Measurements from ENCODE around the gene SGCD.
A peak's percentile ranks its signal among the peaks of the same experiment; 100 is the strongest.

The SGCD gene

GRCh38 chr5:156405988-156406387 is 79.0 kb downstream of the SGCD start:
- DNase-seq: no peak

DNA sequence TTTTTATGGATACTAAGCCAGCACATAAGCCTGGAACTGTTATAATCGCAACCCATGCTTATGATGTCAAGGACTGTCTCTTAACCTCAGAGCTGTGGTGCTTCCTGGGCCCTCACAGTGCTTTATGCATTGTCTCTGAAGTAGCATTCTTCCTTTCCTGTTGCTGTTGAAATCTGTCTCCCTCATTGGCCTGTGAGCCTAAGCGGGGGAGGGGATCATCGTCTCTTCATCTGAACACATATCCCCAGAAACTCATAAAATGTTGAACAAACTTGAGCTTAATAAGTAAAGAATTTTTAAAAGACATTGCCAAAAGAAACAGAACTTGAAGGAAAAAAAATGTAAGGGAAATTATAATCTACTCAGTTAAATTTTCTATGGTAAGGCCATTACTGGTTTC is 80.3 kb downstream of the SGCD start:
- no peak for DNase-seq

DNA sequence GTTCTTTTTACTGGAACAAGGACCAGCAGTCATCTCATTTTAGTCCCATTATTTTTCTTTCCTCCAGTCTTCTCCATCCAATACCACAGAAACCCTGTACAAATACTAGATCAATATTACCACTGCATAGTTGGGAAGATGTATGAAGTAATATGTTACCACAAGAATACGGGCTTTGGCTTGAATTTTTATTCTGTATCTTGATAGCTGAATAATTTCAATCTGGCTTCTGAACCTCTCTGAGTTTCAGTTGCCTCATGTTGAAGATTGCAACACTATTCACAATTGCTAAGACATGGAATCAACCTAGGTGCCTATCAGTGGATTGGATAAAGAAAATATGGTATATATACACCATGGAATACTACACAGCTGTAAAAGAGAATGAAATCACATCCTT is 82.9 kb downstream of the SGCD start:
- no peak for DNase-seq

DNA sequence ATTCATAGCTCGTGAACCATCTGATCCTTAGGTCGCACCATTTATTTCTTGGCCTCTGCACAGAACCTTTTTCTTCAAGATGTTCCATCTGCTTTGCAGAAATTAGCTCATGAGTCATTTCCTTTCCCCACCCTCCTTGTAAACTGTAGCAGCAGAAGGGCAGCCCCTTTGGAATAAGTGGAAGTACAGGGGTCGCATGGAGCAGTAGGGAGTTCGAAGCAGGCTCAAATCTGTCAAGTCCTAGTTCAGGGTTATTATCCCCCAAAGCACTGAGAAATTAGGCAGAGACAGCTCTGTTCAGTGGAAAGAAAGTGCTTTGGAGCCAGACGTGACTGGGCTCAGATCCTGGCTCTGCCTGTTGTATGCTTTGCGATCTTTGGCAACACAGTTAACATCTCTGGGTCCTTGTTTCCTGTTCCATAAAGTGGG is 84.2 kb downstream of the SGCD start:
- peak; percentile 69 for DNase-seq

DNA sequence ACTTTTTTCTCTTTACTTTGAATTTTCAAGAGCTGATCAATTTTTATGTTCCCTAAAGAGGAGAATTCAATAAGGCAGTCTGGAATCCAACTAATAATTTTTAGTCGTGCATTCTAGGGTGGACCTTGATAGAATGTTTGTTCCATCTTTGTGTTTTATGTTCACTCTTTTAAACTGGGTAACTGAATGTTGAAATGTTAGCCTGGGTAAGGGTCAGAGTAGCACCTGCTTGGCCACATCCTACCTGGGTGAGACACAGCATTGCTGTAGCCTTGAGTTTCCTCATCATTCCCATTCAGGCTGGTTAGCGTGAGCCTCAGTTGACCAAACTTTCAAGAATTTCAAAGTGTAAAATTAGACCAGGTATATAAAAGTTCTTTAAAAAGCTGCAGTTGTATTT is 85.0 kb downstream of the SGCD start:
- DNase-seq: no peak

DNA sequence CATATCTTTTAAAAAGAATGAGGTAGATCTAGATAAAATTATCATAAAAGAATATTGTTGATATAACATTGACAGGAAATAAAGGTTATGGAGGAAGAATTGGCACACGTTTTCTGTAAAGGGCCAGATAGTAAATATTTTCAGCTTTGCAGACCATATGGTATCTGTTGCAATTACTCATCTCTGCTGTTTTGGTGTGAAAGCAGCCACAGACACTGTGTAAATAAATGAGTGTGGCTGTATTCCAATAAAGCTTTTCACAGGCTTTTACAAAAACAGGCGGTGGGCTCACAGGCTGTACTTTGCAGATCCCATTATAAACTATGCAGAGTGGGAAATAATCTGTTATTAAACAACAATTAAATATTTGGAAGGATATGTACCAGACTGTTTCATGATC is 87.4 kb downstream of the SGCD start:
- no peak for DNase-seq

GRCh38 chr5:156419661-156420060 is 92.7 kb downstream of the SGCD start:
- DNase-seq: no peak

- no peak for DNase-seq
Measured at GRCh38 chr5:156420665-156421064, 93.7 kb downstream of the SGCD start.

DNA sequence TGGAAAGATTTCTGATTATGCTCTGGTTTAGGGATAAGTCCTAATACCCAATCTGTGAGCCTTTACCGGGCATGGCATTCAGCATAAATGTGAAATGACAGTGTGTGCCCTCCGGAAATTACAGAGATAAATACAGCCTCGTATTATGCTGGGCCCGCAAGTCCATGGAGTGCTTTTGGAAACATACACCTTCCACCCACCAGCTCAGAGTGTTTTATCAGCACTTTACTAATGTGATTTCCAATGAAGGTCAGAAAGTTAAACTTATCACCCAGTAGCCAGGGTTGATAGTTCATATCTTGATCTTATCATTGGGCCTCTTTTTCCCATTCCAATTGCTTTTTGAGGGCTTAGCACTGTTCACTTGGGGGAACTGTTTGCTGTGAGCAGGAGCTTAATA is 94.8 kb downstream of the SGCD start:
- no peak for DNase-seq

GRCh38 chr5:156423597-156423996 is 96.6 kb downstream of the SGCD start:
- DNase-seq: no peak

GRCh38 chr5:156427315-156427714 is 100.4 kb downstream of the SGCD start:
- no peak for DNase-seq

DNA sequence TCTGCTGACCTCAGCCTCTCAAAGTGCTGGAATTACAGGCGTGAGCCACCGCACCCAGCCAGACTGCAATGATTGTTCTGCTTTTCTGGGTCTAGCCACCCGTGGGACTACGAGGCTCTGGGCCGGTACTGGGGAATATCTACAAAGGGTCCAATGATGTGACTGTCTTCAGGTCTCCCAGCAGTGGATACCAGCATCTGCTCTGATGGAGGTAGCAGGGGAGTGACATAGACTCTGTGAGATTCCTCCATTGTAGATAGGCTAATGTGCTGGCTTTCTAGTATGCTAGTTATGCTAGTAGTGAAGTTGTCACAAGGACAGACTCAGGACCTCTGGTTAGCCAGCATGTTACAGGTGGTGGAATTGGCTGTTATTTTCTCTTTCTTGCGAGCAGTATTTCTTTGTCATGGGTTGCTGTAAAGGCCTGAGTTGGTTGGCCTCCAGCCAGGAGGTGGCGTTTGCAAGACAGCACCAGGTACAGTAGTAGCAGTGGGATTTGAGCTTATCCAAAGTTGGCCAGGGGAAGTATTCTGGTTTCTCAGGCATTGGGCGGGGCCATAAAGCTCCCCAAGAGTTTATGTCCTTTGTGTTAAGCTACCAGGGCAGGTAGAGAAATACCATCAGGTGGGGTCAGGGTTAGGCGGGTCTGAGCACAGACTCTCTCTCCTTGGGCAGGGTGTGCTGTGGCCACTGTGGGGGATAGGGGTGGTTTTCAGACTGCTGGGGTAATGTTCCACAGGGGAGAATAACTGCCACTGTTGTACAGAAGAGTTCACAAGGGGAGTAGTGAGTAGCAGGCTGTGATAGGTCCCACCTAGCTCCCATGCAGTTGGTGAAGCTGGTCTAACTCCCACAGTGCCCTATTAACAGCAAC is 105.2 kb downstream of the SGCD start:
- no peak for DNase-seq

DNA sequence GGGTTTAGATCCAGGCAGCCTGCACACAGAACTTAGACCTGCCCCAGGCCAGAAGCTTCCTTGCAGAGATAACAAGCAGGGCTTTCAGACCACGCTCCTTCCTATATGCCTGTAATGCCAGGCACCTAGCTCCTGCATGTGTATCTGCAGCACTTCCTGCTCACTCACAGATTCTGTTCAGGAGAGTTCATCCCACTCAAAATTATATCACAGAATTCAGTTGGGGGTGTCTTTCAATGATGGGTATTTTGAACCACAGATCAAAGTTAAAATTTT is 105.8 kb downstream of the SGCD start:
- no peak for DNase-seq

DNA sequence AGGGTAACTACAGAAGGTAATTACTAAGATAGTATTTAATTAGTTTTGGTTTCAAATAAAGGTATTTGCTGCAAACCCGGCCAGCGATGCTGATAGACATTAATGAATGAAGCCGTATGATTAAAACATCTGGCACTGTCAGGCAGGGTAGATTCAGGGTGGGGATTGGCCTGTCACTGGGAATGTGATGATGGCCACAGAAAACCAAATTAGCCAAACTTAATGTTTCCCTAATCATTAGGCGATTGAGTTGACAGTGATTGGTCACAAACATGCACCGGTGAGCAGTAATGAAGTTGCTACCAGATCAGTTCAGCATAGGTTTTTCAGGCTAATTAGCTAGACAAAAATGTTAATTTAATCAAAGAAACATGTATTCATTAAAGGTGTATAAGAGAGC is 107.5 kb downstream of the SGCD start:
- DNase-seq: no peak

DNA sequence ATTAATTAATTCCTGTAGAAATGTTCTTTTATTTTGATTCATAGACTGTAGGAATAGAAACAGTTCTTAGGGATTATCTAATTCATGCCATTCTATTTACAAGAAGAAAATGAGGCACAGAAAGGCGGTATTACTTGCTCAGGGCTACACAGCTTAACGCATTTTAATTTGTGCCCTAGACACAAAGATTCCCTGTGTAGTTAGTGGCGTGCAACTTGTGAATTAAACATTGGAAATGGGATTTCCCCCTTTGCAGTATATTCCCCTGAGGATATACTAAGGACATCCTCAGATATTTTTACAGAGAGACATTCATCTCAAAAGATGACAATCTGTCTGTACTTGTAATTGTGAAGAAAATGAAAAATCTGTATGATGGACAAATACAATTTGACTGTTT is 108.1 kb downstream of the SGCD start:
- DNase-seq: no peak

DNA sequence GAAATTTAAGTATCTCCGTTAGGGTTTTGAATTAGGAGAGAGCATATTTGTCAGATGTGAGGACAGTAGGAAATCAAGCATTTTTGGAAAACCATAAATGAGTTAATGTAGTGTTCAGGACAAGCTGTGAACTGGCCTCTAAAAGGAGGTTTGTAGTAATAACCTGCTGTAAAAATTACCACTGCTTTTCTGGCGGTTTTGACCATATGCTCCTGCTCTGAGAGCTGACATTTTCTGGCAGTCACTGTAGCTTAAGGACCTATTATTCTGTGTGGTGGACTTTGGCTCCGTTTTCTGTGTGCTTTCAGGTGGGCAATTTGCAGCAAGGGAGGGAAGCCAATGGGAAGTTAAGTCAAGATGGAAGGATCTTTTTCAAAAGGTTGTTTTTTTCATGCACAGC is 111.1 kb downstream of the SGCD start:
- DNase-seq: no peak

- DNase-seq: no peak
Measured at GRCh38 chr5:156444753-156445291, 117.9 kb downstream of the SGCD start.

GRCh38 chr5:156446526-156446925 is 119.6 kb downstream of the SGCD start:
- DNase-seq: no peak

- no peak for DNase-seq
Measured at GRCh38 chr5:156450778-156451177, 123.8 kb downstream of the SGCD start.

GRCh38 chr5:156451505-156451904 is 124.5 kb downstream of the SGCD start:
- DNase-seq: no peak

DNA sequence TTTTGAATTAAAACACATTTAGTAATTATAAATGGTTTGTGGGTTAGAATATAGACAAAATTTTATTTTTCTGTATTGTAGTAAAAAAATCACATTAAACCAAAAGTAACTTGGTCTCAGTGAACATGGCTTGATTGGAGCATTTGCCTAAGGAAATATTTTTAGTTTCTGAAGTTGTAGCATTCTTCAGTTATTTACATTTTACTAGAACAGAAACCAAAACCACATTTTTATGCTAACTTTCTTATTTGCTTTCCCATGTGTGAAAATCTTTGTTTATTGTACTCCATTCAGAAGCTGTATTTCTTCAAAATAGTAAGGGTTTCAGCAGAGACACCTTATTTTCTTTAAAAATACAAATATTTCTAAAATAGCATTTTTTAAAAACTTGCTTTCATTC is 129.9 kb downstream of the SGCD start:
- DNase-seq: no peak

GRCh38 chr5:156459812-156460385 is 132.9 kb downstream of the SGCD start:
- no peak for DNase-seq

DNA sequence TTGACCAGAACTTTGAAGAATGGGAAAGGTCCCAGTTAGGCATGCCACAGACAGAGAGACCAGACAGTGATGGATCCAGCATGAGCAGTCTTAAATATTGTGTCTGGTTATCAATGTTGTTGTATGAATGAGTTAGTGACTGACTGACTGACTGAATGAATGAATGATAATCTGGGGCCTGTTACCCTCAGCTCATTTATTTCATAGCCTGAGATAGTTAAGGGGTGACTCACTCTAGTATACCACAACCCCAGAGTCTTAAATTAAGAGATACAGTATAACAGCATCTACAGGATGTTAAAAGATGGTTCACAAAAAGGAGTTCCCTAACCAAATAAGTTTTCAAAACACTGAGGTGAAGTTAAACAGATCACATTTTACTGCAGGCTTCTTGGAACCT is 133.5 kb downstream of the SGCD start:
- DNase-seq: no peak

DNA sequence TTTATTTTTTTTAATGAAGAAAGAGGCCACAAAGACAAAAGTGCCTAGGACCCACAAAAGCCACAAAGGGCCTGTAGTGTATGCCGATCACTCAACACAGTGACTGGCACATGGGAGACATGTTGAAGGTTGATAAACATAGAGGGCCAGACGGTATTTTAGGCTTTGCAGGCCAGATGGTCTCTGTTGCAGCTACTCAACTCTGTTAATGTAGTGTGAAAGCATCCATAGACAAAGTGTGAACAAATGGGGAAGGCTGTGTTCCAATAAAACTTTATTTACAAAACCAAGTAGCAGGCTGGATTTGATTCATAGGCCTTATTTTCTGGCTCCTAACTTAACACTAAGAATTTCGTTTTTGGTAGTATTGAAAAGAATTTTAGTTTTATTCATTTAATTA is 139.9 kb downstream of the SGCD start:
- DNase-seq: no peak

DNA sequence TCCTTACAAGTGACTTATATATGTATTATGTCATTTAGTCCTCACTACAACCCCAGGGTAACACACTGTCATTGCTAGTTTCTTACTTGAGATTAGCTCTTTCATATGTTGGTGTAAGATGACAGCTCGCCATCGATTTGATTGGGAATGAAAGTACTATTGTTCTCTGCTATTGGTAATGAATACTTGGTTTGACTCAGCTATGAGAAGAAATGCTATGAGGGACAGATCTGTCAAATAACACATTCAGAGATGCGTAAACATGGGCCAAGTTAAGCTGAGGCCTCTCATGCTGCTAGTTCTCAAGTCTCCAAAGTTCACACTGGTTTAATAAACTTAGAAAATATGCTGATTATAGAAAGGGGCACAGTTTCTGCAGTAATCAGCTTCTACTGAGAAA is 142.7 kb downstream of the SGCD start:
- DNase-seq: no peak

Measured in right forelimb (tissue), 1 donor.